ENCODE measurements around the gene DOCK11.

DNA sequence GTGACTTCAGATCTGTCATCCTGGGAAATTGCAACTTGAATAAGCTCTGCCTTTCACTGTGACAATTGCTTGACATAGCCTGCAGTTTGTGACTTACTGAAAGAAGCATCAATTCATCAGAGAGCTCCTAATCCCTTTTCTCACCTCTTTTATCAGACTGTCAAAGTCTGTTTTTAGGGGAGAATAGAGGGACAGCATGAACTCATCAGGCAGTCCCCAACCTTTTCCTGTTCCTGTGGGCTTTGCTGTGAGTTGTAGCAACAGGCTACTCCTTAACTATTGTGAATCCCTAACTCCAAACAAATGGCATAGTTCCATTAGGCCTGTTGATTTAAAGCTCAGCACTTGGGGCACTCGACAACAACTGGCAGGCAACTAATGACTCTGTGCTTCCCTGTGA is 64.9 kb downstream of the DOCK11 start:
- TF ChIP-seq REST (IDR thresholded peaks at IDR 0.05; ENCODE audit: low read depth): no peak
- no peak for TF ChIP-seq ZBTB7A (IDR thresholded peaks at IDR 0.05; ENCODE audit: low read depth)
- TF ChIP-seq NFIC (IDR thresholded peaks at IDR 0.05): no peak
- TF ChIP-seq RAD21 (IDR thresholded peaks at IDR 0.05; ENCODE audit: low read depth): no peak
- TF ChIP-seq EP300 (IDR thresholded peaks at IDR 0.05; ENCODE audit: borderline replicate concordance): no peak
